ENCODE results near the gene CD247.

CD247 gene

DNA sequence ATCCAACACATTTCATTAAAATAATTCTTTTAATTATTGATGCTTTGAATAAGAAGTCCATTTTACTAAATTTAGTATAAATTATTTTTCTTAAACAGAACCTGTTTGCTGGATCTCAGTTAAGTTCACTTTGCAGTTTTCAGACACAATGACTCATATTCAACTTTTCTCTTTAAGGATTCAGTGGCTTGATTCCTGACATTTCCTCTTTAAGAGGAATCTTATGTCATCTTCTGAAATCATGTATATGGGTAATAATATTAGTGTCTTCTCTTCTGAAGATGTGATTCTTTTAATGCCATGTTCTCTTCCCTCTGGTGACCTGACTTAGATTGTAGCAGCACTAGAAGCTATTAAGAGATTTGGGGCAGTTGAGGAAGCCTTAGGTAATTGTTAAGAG, 22.7 kb upstream of the CD247 start:
- H2BK5ac ChIP-seq (ENCODE audit: low read depth, low read length, poor library complexity): no peak overlapping the region
- no peak overlapping the region for H3K18ac ChIP-seq (ENCODE audit: low read length)
- H3K79me1 ChIP-seq (ENCODE audit: low read length): no peaks in the 10 kb centered on the region
- H4K12ac ChIP-seq (ENCODE audit: low read depth, low read length): no peak overlapping the region
- H2BK120ac ChIP-seq (ENCODE audit: insufficient read depth, low read length, poor library complexity): no peak overlapping the region
- DNase-seq: no peak
- no peak overlapping the region for H2BK12ac ChIP-seq (ENCODE audit: low read length)
- H3K27me3 ChIP-seq (ENCODE audit: insufficient read depth, low read length): no peaks in the 10 kb centered on the region
- no peaks in the 10 kb centered on the region for H3K9me3 ChIP-seq (ENCODE audit: insufficient read depth, low read depth, low read length)
- H3K4me1 ChIP-seq (ENCODE audit: control insufficient read depth in 1 of 2, insufficient read depth in 2 of 2, low read length in 2 of 2): peaks cover 0 to 4% of the 10 kb centered on the region in 2 experiments
- no peak overlapping the region for H3K4me2 ChIP-seq (ENCODE audit: low read length)
- H3K79me2 ChIP-seq (ENCODE audit: control insufficient read depth, insufficient read depth, low read length, poor library complexity): peaks cover 2% of the 10 kb centered on the region
- no peak overlapping the region for H3K4me3 ChIP-seq (ENCODE audit: low read depth, low read length)
- no peak overlapping the region for H3K4ac ChIP-seq (ENCODE audit: low read depth, low read length)
- H3K14ac ChIP-seq (ENCODE audit: low read length): no peak overlapping the region
- H3K23ac ChIP-seq (ENCODE audit: low read length): no peak overlapping the region
- no peak overlapping the region for H4K91ac ChIP-seq (ENCODE audit: low read depth, low read length)
- no peak overlapping the region for H2AFZ ChIP-seq (ENCODE audit: insufficient read depth, low read length, poor library complexity)
- no peak overlapping the region for H3K27ac ChIP-seq (ENCODE audit: low read depth, low read length)
- H3K9ac ChIP-seq (ENCODE audit: low read length): no peak overlapping the region
- no peak overlapping the region for H4K8ac ChIP-seq (ENCODE audit: low read depth, low read length)
- H3K36me3 ChIP-seq (ENCODE audit: control insufficient read depth in 1 of 2, insufficient read depth in 2 of 2, low read length in 2 of 2): peaks cover 4 to 14% of the 10 kb centered on the region in 2 experiments
- H2AK5ac ChIP-seq (ENCODE audit: low read length): no peak overlapping the region

DNA sequence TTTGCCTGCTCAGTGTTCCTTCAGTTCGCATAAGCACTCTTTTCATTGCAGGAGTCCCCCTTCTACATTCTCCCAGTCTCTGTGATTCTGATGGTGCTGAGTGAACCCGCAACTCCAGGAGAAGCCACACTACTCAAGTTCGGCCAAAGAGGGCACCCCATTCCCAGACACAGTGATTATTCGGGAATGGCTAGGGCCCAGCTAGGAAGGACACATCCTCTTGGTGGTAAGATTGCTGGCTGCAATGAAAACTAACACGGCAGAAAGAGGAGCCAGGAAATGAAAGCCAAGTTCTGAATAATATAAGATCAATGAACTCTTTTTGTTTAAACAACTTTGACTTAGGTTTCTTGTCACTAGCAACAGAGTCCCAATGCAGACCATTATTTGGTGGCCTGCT, 20.3 kb upstream of the CD247 start:
- no peak overlapping the region for H3K4me2 ChIP-seq (ENCODE audit: low read length)
- no peaks in the 10 kb centered on the region for H3K4me1 ChIP-seq (ENCODE audit: control insufficient read depth in 1 of 2, insufficient read depth in 2 of 2, low read length in 2 of 2)
- WGBS (ENCODE audit: extremely low coverage, insufficient coverage, insufficient read length): no CpG with 5 or more reads among the region's 5 CpGs

GRCh38 chr1:167533851-167534300, 15.5 kb upstream of the CD247 start:
- Histone ChIP-seq H3K36me3 (ENCODE audit: control insufficient read depth in 1 of 2, insufficient read depth in 2 of 2, low read length in 2 of 2) (no peaks in the 10 kb centered on the region), H3K4me1 (ENCODE audit: control insufficient read depth in 1 of 2, insufficient read depth in 2 of 2, low read length in 2 of 2) (no peaks in the 10 kb centered on the region), H4K8ac (ENCODE audit: low read depth, low read length) (no peak overlapping the region), H3K4me3 (ENCODE audit: low read depth, low read length) (no peak overlapping the region), H2AK5ac (ENCODE audit: low read length) (no peak overlapping the region), H3K4ac (ENCODE audit: low read depth, low read length) (no peak overlapping the region), H3K4me2 (ENCODE audit: low read length) (no peak overlapping the region), H2BK5ac (ENCODE audit: low read depth, low read length, poor library complexity) (no peak overlapping the region), H3K79me1 (ENCODE audit: low read length) (no peaks in the 10 kb centered on the region), H3K27me3 (ENCODE audit: insufficient read depth, low read length) (no peaks in the 10 kb centered on the region), H4K12ac (ENCODE audit: low read depth, low read length) (no peak overlapping the region), H3K79me2 (ENCODE audit: control insufficient read depth, insufficient read depth, low read length, poor library complexity) (no peaks in the 10 kb centered on the region), H3K23ac (ENCODE audit: low read length) (no peak overlapping the region), H3K9ac (ENCODE audit: low read length) (no peak overlapping the region), H2BK120ac (ENCODE audit: insufficient read depth, low read length, poor library complexity) (no peak overlapping the region), H3K18ac (ENCODE audit: low read length) (no peak overlapping the region), H3K14ac (ENCODE audit: low read length) (no peak overlapping the region), H2BK12ac (ENCODE audit: low read length) (no peak overlapping the region), H4K91ac (ENCODE audit: low read depth, low read length) (no peak overlapping the region), H2AFZ (ENCODE audit: insufficient read depth, low read length, poor library complexity) (no peak overlapping the region), H3K9me3 (ENCODE audit: insufficient read depth, low read depth, low read length) (no peaks in the 10 kb centered on the region), H3K27ac (ENCODE audit: low read depth, low read length) (no peak overlapping the region)
- WGBS (ENCODE audit: extremely low coverage, insufficient coverage, insufficient read length): no CpG with 5 or more reads among the region's 8 CpGs
- peak; percentile 61 to 87 for DNase-seq

More for the DNA sequence above, 20.3 kb upstream of the CD247 start:
- Histone ChIP-seq H4K91ac (ENCODE audit: low read depth, low read length) (no peak overlapping the region), H3K9ac (ENCODE audit: low read length) (no peak overlapping the region), H3K79me1 (ENCODE audit: low read length) (no peaks in the 10 kb centered on the region), H3K23ac (ENCODE audit: low read length) (no peak overlapping the region), H3K4ac (ENCODE audit: low read depth, low read length) (no peak overlapping the region), H2AFZ (ENCODE audit: insufficient read depth, low read length, poor library complexity) (no peak overlapping the region), H3K9me3 (ENCODE audit: insufficient read depth, low read depth, low read length) (no peaks in the 10 kb centered on the region), H3K14ac (ENCODE audit: low read length) (no peak overlapping the region), H2BK5ac (ENCODE audit: low read depth, low read length, poor library complexity) (no peak overlapping the region), H3K36me3 (ENCODE audit: control insufficient read depth in 1 of 2, insufficient read depth in 2 of 2, low read length in 2 of 2) (peaks cover 2 to 5% of the 10 kb centered on the region in 2 experiments), H2BK120ac (ENCODE audit: insufficient read depth, low read length, poor library complexity) (no peak overlapping the region), H2AK5ac (ENCODE audit: low read length) (no peak overlapping the region), H3K18ac (ENCODE audit: low read length) (no peak overlapping the region), H4K12ac (ENCODE audit: low read depth, low read length) (no peak overlapping the region), H2BK12ac (ENCODE audit: low read length) (no peak overlapping the region), H3K27ac (ENCODE audit: low read depth, low read length) (no peak overlapping the region), H3K4me3 (ENCODE audit: low read depth, low read length) (no peak overlapping the region), H3K79me2 (ENCODE audit: control insufficient read depth, insufficient read depth, low read length, poor library complexity) (peaks cover 2% of the 10 kb centered on the region), H4K8ac (ENCODE audit: low read depth, low read length) (no peak overlapping the region), H3K27me3 (ENCODE audit: insufficient read depth, low read length) (no peaks in the 10 kb centered on the region)
- DNase-seq: no peak

GRCh38 chr1:167532964-167533824, 14.9 kb upstream of the CD247 start:
- no peak for DNase-seq
- Histone ChIP-seq H3K79me2 (ENCODE audit: control insufficient read depth, insufficient read depth, low read length, poor library complexity) (no peaks in the 10 kb centered on the region), H3K9ac (ENCODE audit: low read length) (no peak overlapping the region), H3K23ac (ENCODE audit: low read length) (no peak overlapping the region), H2BK120ac (ENCODE audit: insufficient read depth, low read length, poor library complexity) (no peak overlapping the region), H3K79me1 (ENCODE audit: low read length) (no peaks in the 10 kb centered on the region), H3K4me2 (ENCODE audit: low read length) (no peak overlapping the region), H3K27ac (ENCODE audit: low read depth, low read length) (no peak overlapping the region), H3K27me3 (ENCODE audit: insufficient read depth, low read length) (no peaks in the 10 kb centered on the region), H3K4me3 (ENCODE audit: low read depth, low read length) (no peak overlapping the region), H4K12ac (ENCODE audit: low read depth, low read length) (no peak overlapping the region), H2BK5ac (ENCODE audit: low read depth, low read length, poor library complexity) (no peak overlapping the region), H2AK5ac (ENCODE audit: low read length) (no peak overlapping the region), H3K9me3 (ENCODE audit: insufficient read depth, low read depth, low read length) (no peaks in the 10 kb centered on the region), H3K18ac (ENCODE audit: low read length) (no peak overlapping the region), H2BK12ac (ENCODE audit: low read length) (no peak overlapping the region), H3K36me3 (ENCODE audit: control insufficient read depth in 1 of 2, insufficient read depth in 2 of 2, low read length in 2 of 2) (no peaks in the 10 kb centered on the region), H3K4me1 (ENCODE audit: control insufficient read depth in 1 of 2, insufficient read depth in 2 of 2, low read length in 2 of 2) (no peaks in the 10 kb centered on the region), H3K14ac (ENCODE audit: low read length) (no peak overlapping the region), H2AFZ (ENCODE audit: insufficient read depth, low read length, poor library complexity) (no peak overlapping the region), H3K4ac (ENCODE audit: low read depth, low read length) (no peak overlapping the region), H4K8ac (ENCODE audit: low read depth, low read length) (no peak overlapping the region), H4K91ac (ENCODE audit: low read depth, low read length) (no peak overlapping the region)
- no CpG with 5 or more reads among the region's 6 CpGs for WGBS (ENCODE audit: extremely low coverage, insufficient coverage, insufficient read length)

Measured in trophoblast cell (in vitro differentiated cells and primary cell).